Natural killer cell (primary cell): ENCODE measurements around the gene NUAK1. TPM values are rescaled to one million over a fixed set of nuclear protein-coding genes. Genes with fewer than 3 reads are reported as not detected.

Experiments
- ATAC-seq, 3 donors: fragments of 150-1000 bp in 2 of 3; fragments of 200-7000 bp in 1 of 3; cut with Tn5 transposase; 1 replicate in 1 of 3; 2 replicates in 2 of 3; pipeline ENCODE4 v1.10.0; 2021; ENCODE audit warnings: mild to moderate bottlenecking in 2 of 3, moderate library complexity in 2 of 3
- DNase-seq, 2 donors: peaks; one replicate each; pipeline versions ENCODE4 v3.0.0 to v3.0.0-alpha.2; 2013 to 2021; ENCODE audit warnings: mixed read lengths in 1 of 2
- H3K27ac ChIP-seq: one replicate; pipeline ENCODE4 v1.5.1; 2013; ENCODE audit warnings: mild to moderate bottlenecking, low read length
- H3K27me3 ChIP-seq: one replicate; pipeline ENCODE4 v1.6.1; 2013; ENCODE audit warnings: low read length; ENCODE audit not compliant: control insufficient read depth, insufficient read depth
- H3K36me3 ChIP-seq: one replicate; pipeline ENCODE4 v1.6.1; 2013; ENCODE audit warnings: low read length; ENCODE audit not compliant: control insufficient read depth, insufficient read depth
- H3K4me1 ChIP-seq: one replicate; pipeline ENCODE4 v1.6.1; 2013; ENCODE audit warnings: low read length; ENCODE audit not compliant: control insufficient read depth, insufficient read depth
- H3K4me3 ChIP-seq: one replicate; pipeline ENCODE4 v1.5.1; 2013; ENCODE audit warnings: low read length
- H3K9me3 ChIP-seq: one replicate; pipeline ENCODE4 v1.6.1; 2013; ENCODE audit warnings: low read length; ENCODE audit not compliant: control insufficient read depth, insufficient read depth
- H3K27ac Mint-ChIP-seq, 2 donors: one replicate each; pipeline ENCODE4 v1.8.0; 2022; ENCODE audit warnings: mild to moderate bottlenecking in 2 of 2, mixed read lengths in 2 of 2, moderate library complexity in 1 of 2
- H3K27me3 Mint-ChIP-seq, 2 donors: one replicate each; pipeline ENCODE4 v1.8.0; 2022; ENCODE audit warnings: low read depth in 2 of 2, mixed read lengths in 2 of 2
- H3K36me3 Mint-ChIP-seq: one replicate; pipeline ENCODE4 v1.8.0; 2022; ENCODE audit warnings: mixed read lengths
- H3K4me1 Mint-ChIP-seq, 2 donors: one replicate each; pipeline ENCODE4 v1.8.0; 2022; ENCODE audit warnings: mixed read lengths in 2 of 2
- H3K4me3 Mint-ChIP-seq: one replicate; pipeline ENCODE4 v1.8.0; 2022; ENCODE audit warnings: mild to moderate bottlenecking, moderate library complexity, mixed read lengths
- H3K9me3 Mint-ChIP-seq, 2 donors: one replicate each; pipeline ENCODE4 v1.8.0; 2022; ENCODE audit warnings: mixed read lengths in 2 of 2
- CTCF ChIP-seq: fragments of 200-600 bp; IDR thresholded peaks from one replicate; pipeline ENCODE4 v1.8.0; 2022; ENCODE audit warnings: antibody characterized with exemption
- WGBS: methylation state at CpG from one replicate; pipeline ENCODE4 v1.1.7; 2013; ENCODE audit warnings: missing lambda C conversion rate; ENCODE audit not compliant: insufficient coverage; 5-methylcytosine and 5-hydroxymethylcytosine counted together
- intact Hi-C: fragments of 100-400 bp; cut with micrococcal nuclease; formaldehyde crosslinking; loops from one replicate; pipeline ENCODE4 v1.14.2; 2022
- total RNA-seq, 4 donors: library from RNA; stranded (reverse); fragments of 120-200 nt in 1 of 4; gene quantifications; one replicate each; pipeline versions ENCODE4 v1.2.3 to v1.2.4, GENCODE V29; 2013 to 2022

NUAK1 gene
- total RNA-seq, 3 donors from 2014 or later (not counting 1 experiment from before 2014, with no cell fraction given), result 1.4 to 10.9 (median 3.4) TPM

- no peaks in the 10 kb centered on the region for H3K27me3 ChIP-seq
- H3K36me3 Mint-ChIP-seq, result no peaks in the 10 kb centered on the region
- no peaks in the 10 kb centered on the region for H3K4me1 ChIP-seq
- no peak for TF ChIP-seq CTCF
- H3K36me3 ChIP-seq, result no peaks in the 10 kb centered on the region
- H3K27ac ChIP-seq, result no peak overlapping the region
- no peak overlapping the region for H3K4me3 ChIP-seq
- H3K9me3 ChIP-seq, result no peaks in the 10 kb centered on the region
- WGBS, result 73% methylated on average over 6 of the region's 6 CpGs
- no peaks in the 10 kb centered on the region for H3K9me3 Mint-ChIP-seq
- H3K4me1 Mint-ChIP-seq, result no peaks in the 10 kb centered on the region
- no peak for DNase-seq
- H3K4me3 Mint-ChIP-seq, result no peak overlapping the region
- H3K27me3 Mint-ChIP-seq, result peaks cover 25 to 30% of the 10 kb centered on the region in 2 donors
- intact Hi-C loops, result no loop called here
- no peak overlapping the region for H3K27ac Mint-ChIP-seq
- no peak for ATAC-seq
Observed at GRCh38 chr12:106048676-106049075, 90.1 kb downstream of the NUAK1 start.

- Mint-ChIP-seq H3K27ac (no peak overlapping the region), H3K27me3 (peaks cover 22 to 28% of the 10 kb centered on the region in 2 donors), H3K4me1 (no peaks in the 10 kb centered on the region), H3K9me3 (no peaks in the 10 kb centered on the region), H3K36me3 (no peaks in the 10 kb centered on the region), H3K4me3 (no peak overlapping the region)
- H3K27ac ChIP-seq, result no peak overlapping the region
- no peak overlapping the region for H3K4me3 ChIP-seq
- no peak for DNase-seq
- intact Hi-C loops, result no loop called here
- H3K4me1 ChIP-seq, result no peaks in the 10 kb centered on the region
- H3K27me3 ChIP-seq, result no peaks in the 10 kb centered on the region
- no peak for ATAC-seq
- no peak for TF ChIP-seq CTCF
- no peaks in the 10 kb centered on the region for H3K36me3 ChIP-seq
- H3K9me3 ChIP-seq, result no peaks in the 10 kb centered on the region
- WGBS, result 88% methylated on average over 1 of the region's 1 CpG
Observed at GRCh38 chr12:106048016-106048415, 90.7 kb downstream of the NUAK1 start.

- 89% methylated on average over 2 of the region's 2 CpGs for WGBS
- H3K4me3 ChIP-seq, result no peak overlapping the region
- no peak for ATAC-seq
- H3K4me1 ChIP-seq, result no peaks in the 10 kb centered on the region
- Mint-ChIP-seq H3K27me3 (peaks cover 19 to 32% of the 10 kb centered on the region in 2 donors), H3K9me3 (no peaks in the 10 kb centered on the region), H3K4me1 (no peaks in the 10 kb centered on the region), H3K36me3 (no peaks in the 10 kb centered on the region), H3K4me3 (no peak overlapping the region), H3K27ac (no peak overlapping the region)
- no peaks in the 10 kb centered on the region for H3K36me3 ChIP-seq
- no peaks in the 10 kb centered on the region for H3K27me3 ChIP-seq
- no peaks in the 10 kb centered on the region for H3K9me3 ChIP-seq
- intact Hi-C loops, result no loop called here
- no peak for TF ChIP-seq CTCF
- no peak overlapping the region for H3K27ac ChIP-seq
- no peak for DNase-seq
Observed at GRCh38 chr12:106046947-106047346, 91.8 kb downstream of the NUAK1 start.

DNA sequence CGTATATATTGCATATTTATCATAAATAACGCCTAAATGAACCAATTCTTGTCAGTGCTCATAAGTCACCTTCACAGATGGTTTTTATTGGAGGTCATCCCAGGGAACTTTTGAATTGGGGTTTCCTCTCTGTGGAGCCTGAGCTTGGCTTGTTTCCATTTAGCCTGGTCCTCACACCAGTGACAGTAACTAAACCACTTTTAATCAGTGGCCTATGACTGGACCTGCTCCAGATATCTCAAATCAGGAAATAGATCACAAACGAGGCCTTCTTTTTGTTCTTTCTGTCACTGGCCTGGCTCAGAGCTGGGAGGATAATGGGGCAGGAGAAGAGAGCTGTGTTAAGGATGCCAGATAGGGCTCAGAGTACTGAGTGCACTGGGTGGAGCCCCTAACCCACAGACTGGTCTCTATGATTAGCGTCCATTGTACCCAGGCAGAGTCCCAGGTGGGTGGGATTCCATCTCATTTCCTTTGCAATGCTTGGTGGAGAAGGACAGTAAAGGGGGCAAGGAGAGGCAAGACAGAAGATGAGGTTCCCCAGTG, 92.4 kb downstream of the NUAK1 start:
- no peak overlapping the region for H3K27ac ChIP-seq
- H3K27me3 ChIP-seq, result no peaks in the 10 kb centered on the region
- H3K27me3 Mint-ChIP-seq, result peaks cover 19 to 28% of the 10 kb centered on the region in 2 donors
- no peak overlapping the region for H3K27ac Mint-ChIP-seq
- H3K4me3 ChIP-seq, result no peak overlapping the region
- no peak for TF ChIP-seq CTCF
- no peak overlapping the region for H3K4me3 Mint-ChIP-seq
- H3K4me1 Mint-ChIP-seq, result no peaks in the 10 kb centered on the region
- H3K9me3 Mint-ChIP-seq, result no peaks in the 10 kb centered on the region
- DNase-seq, result no peak
- H3K36me3 Mint-ChIP-seq, result no peaks in the 10 kb centered on the region
- intact Hi-C loops, result no loop called here
- ATAC-seq, result no peak
- no peaks in the 10 kb centered on the region for H3K4me1 ChIP-seq
- H3K36me3 ChIP-seq, result no peaks in the 10 kb centered on the region
- 85% methylated on average over 3 of the region's 4 CpGs for WGBS
- H3K9me3 ChIP-seq, result no peaks in the 10 kb centered on the region
